ENCODE data around the gene ARHGEF28.

Gene ARHGEF28

DNA sequence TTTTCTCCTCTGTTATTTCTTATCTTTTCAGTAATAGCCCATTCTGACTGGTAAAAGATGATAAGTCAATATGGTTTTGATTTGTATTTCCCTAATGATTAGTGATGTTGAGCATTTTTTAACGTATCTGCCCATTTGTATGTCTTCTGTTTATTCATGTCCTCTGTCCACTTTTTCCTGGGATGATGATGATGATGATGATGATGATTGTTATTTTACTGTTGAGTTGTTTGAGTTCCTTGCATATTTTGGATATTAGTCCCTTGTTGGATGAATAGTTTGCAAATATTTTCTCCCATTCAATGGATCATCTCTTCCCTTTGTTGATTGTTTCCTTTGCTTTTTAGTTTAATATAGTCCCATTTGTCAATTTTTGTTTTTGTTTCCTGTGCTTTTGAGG lies 33.4 kb upstream of the ARHGEF28 start:
- Histone ChIP-seq H3K4me1 (peaks cover 12% of the 10 kb centered on the region), H3K27me3 (no peaks in the 10 kb centered on the region), H3K36me3 (no peaks in the 10 kb centered on the region; the same call in 1 of the 2 replicates), H3K9me3 (no peaks in the 10 kb centered on the region), H3K4me3 (ENCODE audit: low read depth, low read length) (no peak overlapping the region)
- DNase-seq: no peak
- no peak for TF ChIP-seq CTCF (IDR thresholded peaks at IDR 0.05; ENCODE audit: low read depth, low read length)

DNA sequence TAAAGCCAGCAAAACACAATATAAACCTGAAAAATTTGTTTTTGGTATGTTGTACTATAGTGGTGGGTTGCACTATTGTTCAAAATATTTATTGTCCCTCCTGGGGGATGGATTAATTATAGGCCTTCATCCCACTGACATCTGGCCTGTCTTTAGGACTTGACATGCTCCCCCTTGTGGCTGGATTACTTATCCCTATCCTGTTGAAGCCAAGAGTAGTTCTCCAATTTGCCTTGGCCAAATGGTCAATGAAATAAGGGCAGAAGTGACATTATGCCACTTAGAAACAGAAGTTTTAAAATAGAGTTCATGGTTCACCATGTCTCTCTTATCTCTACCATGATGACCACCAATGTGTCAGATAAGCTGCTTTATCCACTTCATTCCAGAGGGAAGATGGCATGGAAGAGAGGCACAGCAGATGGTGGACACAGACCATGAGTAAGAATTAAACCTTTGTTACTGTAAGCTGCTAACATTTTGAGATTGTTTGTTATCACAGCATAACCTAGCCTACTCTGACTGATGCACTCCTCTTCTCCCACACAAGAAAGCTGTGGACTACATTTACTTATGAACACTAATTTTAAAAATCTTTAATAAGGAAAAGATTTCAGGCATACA lies 29.2 kb upstream of the ARHGEF28 start:
- Histone ChIP-seq H3K4me3 (ENCODE audit: low read depth, low read length) (no peak overlapping the region), H3K9me3 (no peaks in the 10 kb centered on the region), H3K27me3 (no peaks in the 10 kb centered on the region), H3K4me1 (peaks cover 6% of the 10 kb centered on the region), H3K36me3 (no peaks in the 10 kb centered on the region)
- DNase-seq: peak; percentile 65
- TF ChIP-seq CTCF (IDR thresholded peaks at IDR 0.05; ENCODE audit: low read depth, low read length): peak; percentile 90

GRCh38 chr5:73599380-73599779 lies 26.6 kb upstream of the ARHGEF28 start:
- Histone ChIP-seq H3K27me3 (no peaks in the 10 kb centered on the region), H3K4me3 (ENCODE audit: low read depth, low read length) (no peak overlapping the region), H3K9me3 (no peaks in the 10 kb centered on the region), H3K36me3 (no peaks in the 10 kb centered on the region), H3K4me1 (peaks cover 2% of the 10 kb centered on the region; the same call in 1 of the 2 replicates)
- DNase-seq: no peak
- no peak for TF ChIP-seq CTCF (IDR thresholded peaks at IDR 0.05; ENCODE audit: low read depth, low read length)

GRCh38 chr5:73603998-73604397 lies 22.0 kb upstream of the ARHGEF28 start:
- Histone ChIP-seq H3K36me3 (no peaks in the 10 kb centered on the region), H3K4me1 (peaks cover 2% of the 10 kb centered on the region; the same call in 1 of the 2 replicates), H3K27me3 (no peaks in the 10 kb centered on the region), H3K4me3 (ENCODE audit: low read depth, low read length) (no peak overlapping the region), H3K9me3 (no peaks in the 10 kb centered on the region)
- DNase-seq: no peak
- TF ChIP-seq CTCF (IDR thresholded peaks at IDR 0.05; ENCODE audit: low read depth, low read length): no peak

DNA sequence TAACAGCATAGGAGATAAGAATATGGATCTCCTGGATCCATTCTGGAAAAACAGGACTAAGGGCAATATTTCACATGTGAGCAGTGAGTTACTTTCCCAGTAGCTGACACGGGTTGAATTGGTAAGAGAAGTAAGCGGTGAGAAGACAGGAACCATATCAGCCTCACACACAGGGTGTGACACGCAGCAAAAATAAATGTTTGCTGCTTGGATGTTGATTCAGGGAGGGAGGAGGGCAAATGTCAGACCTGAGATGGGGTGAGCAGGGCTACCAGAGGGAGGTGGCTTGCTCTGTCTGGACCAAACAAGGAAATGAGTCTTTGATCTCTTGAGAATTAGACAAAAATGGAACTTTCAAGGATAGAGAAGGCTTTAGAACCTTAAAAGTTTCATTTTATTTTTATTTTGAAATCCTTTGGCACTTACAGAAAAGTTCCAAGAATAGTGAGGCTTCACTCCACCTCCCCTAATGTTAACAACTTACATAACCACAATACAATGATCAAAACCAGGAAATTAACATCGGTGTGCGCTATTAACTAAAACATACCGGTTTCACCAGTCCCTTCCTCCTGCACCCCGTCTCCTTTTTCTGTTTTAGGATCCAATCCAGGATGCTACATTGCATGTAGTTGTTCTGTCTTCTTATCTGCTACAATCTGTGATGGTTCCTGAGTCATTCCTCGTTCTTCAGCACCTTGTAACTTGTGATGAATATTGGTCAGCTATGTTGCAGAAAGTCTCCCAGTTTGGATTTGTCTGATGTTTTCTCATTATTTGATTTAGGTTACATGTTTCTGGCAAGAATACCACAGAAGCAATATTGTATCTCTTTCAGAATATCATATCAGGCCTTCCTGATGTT lies 20.5 kb upstream of the ARHGEF28 start:
- no peak for DNase-seq
- no peak for TF ChIP-seq CTCF (IDR thresholded peaks at IDR 0.05; ENCODE audit: low read depth, low read length)

More for the DNA sequence above, 20.5 kb upstream of the ARHGEF28 start:
- Histone ChIP-seq H3K4me1 (peaks cover 2% of the 10 kb centered on the region; the same call in 1 of the 2 replicates), H3K27me3 (no peaks in the 10 kb centered on the region), H3K36me3 (no peaks in the 10 kb centered on the region), H3K4me3 (ENCODE audit: low read depth, low read length) (no peak overlapping the region), H3K9me3 (no peaks in the 10 kb centered on the region)

All from BE2C (cell line).